ENCODE results near the gene ZSWIM1. TPM values are rescaled to one million over a fixed set of nuclear protein-coding genes. Genes with fewer than 3 reads are reported as not detected.

The ZSWIM1 gene
- total and polyA plus RNA-seq, 2 of the 13 experiments (the other 11 are each of a cell fraction or from before 2014, with no cell fraction given): 9.5 to 11.7 TPM

- TF ChIP-seq EP300 (IDR thresholded peaks at IDR 0.05; ENCODE audit: low read depth in 2 of 2, low read length in 2 of 2): peak in 1 of 2 experiments; percentile 57; a peak in 1 of 4 replicates
- TF ChIP-seq EP300 (CRISPR knock-in tag; IDR thresholded peaks at IDR 0.05; ENCODE audit: borderline replicate concordance): peak; percentile 25; the same call in 1 of the 2 replicates
- TF ChIP-seq ZBTB2 (CRISPR knock-in tag; IDR thresholded peaks at IDR 0.05; ENCODE audit: low read depth): no peak
- no peak for TF ChIP-seq RBM39 (IDR thresholded peaks at IDR 0.05; ENCODE audit: low read depth, low read length, poor library complexity, severe bottlenecking)
- TF ChIP-seq STAT5B (CRISPR knock-in tag; IDR thresholded peaks at IDR 0.05): no peak
- TF ChIP-seq NFRKB (IDR thresholded peaks at IDR 0.05): no peak
- no peak for TF ChIP-seq ZSCAN22 (CRISPR knock-in tag; IDR thresholded peaks at IDR 0.05)
- no peak; the same call in 1 of the 2 replicates for TF ChIP-seq ZNF710 (CRISPR knock-in tag; IDR thresholded peaks at IDR 0.05; ENCODE audit: borderline replicate concordance)
- no peak for TF ChIP-seq MED8 (CRISPR knock-in tag; IDR thresholded peaks at IDR 0.05; ENCODE audit: insufficient replicate concordance)
- TF ChIP-seq ONECUT2 (CRISPR knock-in tag; IDR thresholded peaks at IDR 0.05): no peak
- TF ChIP-seq ZNF607 (CRISPR knock-in tag; IDR thresholded peaks at IDR 0.05; ENCODE audit: borderline replicate concordance): no peak; the same call in 1 of the 2 replicates
- peak; percentile 91 for TF ChIP-seq ETV5 (CRISPR knock-in tag; IDR thresholded peaks at IDR 0.05; ENCODE audit: borderline replicate concordance)
- peak; percentile 23; the same call in 1 of the 2 replicates for TF ChIP-seq ZMYM2 (CRISPR knock-in tag; IDR thresholded peaks at IDR 0.05)
- no peak for TF ChIP-seq ZKSCAN8 (CRISPR knock-in tag; IDR thresholded peaks at IDR 0.05; ENCODE audit: borderline replicate concordance)
- TF ChIP-seq ATF7-NPFF (CRISPR knock-in tag; IDR thresholded peaks at IDR 0.05; ENCODE audit: low read depth): no peak
- no peak for TF ChIP-seq ZEB1 (IDR thresholded peaks at IDR 0.05; ENCODE audit: insufficient replicate concordance, low read depth)
- 0 out of 2 replicates have a peak, but pooled peaks have one; percentile 59 for TF ChIP-seq SALL2 (CRISPR knock-in tag; IDR thresholded peaks at IDR 0.05)
- peak; percentile 45; the same call in 1 of the 2 replicates for TF ChIP-seq JUND (CRISPR knock-in tag; IDR thresholded peaks at IDR 0.05)
- no peak for TF ChIP-seq FIP1L1 (IDR thresholded peaks at IDR 0.05; ENCODE audit: borderline replicate concordance, insufficient read depth, low read depth, low read length)
- TF ChIP-seq ZMAT5 (CRISPR knock-in tag; IDR thresholded peaks at IDR 0.05; ENCODE audit: borderline replicate concordance, low read depth): no peak
- no peak for TF ChIP-seq ZNF598 (CRISPR knock-in tag; IDR thresholded peaks at IDR 0.05; ENCODE audit: borderline replicate concordance)
- TF ChIP-seq TOPORS (CRISPR knock-in tag; IDR thresholded peaks at IDR 0.05): no peak
- no peak for TF ChIP-seq SP1 (IDR thresholded peaks at IDR 0.05)
- TF ChIP-seq SP1 (CRISPR knock-in tag; IDR thresholded peaks at IDR 0.05): no peak
- TF ChIP-seq ZNF33A (CRISPR knock-in tag; IDR thresholded peaks at IDR 0.05; ENCODE audit: borderline replicate concordance): no peak
- TF ChIP-seq AKAP8 (CRISPR knock-in tag; IDR thresholded peaks at IDR 0.05): 0 out of 2 replicates have a peak, but pooled peaks have one; percentile 22
- peak; percentile 87 for TF ChIP-seq SAP130 (CRISPR knock-in tag; IDR thresholded peaks at IDR 0.05; ENCODE audit: low read depth)
- TF ChIP-seq ZNF672 (CRISPR knock-in tag; IDR thresholded peaks at IDR 0.05): no peak
- TF ChIP-seq ZNF263 (CRISPR knock-in tag; IDR thresholded peaks at IDR 0.05): 0 out of 2 replicates have a peak, but pooled peaks have one; percentile 9
- TF ChIP-seq ISX (CRISPR knock-in tag; conservative IDR thresholded peaks at IDR 0.05): no peak
Measured at GRCh38 chr20:45909336-45909808, 28.3 kb downstream of the ZSWIM1 start (continued).
